ENCODE results near the gene NTM.
"Not testable (repeated sequence)": the region's sequence is repeated elsewhere in the genome, so short reads cannot be mapped to it uniquely, and the experiment has no call there.

Gene NTM

DNA sequence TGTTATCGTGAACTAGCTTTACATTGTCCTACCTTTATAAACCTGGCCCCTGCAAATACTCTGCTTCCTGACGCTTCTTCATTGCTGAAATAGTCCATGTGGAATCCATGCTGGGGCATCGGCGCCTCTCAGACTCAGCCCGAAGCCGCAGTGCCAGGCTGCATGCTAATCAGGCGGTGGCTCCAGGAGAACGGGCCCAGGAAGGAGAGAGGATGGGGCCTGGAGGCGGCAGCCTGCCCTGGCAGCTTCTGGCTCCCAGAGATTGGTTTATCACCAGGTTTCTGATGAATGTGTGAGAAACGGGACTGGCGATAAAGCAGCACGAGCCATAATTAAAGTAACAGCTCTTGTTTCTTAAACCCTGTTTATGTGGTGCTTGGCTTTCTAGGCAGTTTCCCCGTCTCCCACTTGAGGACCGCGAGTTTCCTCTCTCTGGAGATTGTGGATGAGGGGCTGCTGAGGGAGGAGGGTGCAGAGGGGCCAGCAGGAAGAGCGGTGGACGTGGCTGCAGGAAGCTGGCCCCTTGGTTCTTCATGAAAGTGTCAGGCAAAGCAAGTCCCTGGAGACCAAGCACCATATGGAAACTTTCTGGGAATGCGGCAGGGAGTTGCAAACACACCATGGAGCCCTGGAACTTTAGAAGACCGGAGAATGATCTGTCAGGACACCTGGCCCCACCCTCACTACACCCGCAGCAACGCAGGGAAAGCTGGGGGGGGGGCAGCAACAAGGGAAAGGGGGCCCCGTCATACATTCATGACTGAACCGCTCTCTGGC is 93.4 kb downstream of the NTM start:
- DNase-seq (ENCODE audit: low spot score), result no peak

DNA sequence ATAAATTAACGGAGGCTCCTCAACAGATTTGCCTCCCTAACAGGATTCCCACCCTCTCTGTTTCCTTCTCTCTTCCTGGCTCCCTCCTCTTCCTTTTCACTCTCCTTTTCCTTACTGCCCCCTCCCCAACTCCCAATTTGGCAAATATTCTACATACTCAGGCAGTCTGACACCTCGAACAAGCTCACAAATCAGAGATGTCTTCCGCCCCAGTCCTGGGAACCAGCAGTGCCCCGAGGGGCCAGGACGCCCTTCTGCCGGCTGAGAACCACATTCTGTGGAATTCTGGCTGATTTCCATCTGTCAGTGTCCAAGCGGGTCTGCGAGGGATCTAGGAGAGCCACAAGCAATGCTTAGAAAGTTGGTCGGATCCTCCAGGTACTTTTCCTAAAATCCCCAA is 94.0 kb downstream of the NTM start:
- DNase-seq (ENCODE audit: low spot score), result no peak

DNA sequence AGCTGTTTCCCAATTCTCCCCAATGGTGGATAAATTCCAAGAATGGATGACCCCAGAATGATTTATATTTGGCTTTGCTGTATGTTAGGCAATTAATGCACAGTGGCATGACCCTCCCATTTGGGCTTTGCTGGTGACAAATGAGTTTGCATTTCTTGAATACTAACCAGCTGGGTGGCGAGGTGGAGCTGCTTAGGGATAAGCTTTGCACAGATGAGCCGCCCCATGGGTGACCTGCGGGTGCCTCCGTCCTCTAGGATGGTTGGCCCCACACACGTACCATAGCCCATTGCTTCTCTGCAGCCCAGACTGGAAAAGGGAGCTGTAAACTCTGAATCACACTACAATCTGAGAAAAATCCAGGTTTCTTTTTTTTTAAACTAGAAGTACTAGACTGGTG is 94.6 kb downstream of the NTM start:
- DNase-seq (ENCODE audit: low spot score), result no peak

DNA sequence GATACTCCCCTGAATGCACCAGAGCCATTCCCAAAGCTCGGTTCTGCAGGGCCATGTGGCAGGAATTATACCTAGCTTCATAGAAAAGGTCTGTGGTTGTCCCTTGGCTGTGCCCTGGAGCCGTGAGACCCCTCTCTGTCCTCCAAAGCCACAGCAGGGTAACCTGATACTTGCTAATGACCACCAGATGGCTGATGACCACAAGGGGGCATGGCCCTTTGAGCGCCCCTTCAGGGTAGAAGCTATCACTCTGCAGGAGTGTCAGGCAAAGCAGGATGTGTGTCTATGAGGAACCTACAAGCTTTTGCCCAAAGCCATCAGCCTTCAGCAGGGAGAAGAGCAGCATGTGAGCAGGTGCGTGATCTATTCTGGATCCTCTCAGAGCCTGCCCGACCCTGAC is 95.3 kb downstream of the NTM start:
- DNase-seq (ENCODE audit: low spot score), result no peak

DNA sequence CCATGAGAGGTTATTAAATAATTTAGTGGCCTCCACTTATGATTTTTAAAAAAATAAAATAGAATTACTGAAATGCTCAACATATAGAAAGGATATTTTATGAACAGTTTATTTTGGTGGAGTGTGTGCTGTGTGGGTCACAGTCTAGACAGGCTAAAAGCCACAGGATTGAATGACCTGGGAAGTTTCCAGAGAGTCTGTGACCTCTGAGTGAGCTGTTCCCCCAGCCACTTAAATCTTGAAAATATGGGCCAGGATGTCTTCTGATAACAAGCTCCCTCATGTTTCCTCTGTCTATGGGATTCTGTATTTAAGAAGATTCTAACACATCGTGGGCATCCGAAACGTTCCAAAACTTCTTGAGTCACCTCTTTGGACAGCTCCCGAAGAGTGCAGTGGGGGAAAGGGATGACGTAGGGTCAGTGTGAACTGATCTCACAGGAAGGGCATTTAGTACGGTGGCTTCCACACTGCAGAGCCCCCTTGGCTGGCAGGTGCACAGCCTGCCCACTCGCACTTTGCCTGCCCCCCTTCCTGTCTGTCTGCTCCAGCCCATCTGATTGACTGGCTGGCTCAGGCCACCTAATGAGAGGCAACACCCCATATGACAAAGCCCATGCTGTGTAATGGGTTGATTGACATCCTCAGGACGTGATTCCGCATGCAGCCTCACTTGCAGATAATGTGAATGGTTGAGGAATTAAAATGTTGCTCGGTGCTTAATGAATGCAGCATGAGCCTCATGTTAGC is 97.4 kb downstream of the NTM start:
- no peak for DNase-seq (ENCODE audit: low spot score)

DNA sequence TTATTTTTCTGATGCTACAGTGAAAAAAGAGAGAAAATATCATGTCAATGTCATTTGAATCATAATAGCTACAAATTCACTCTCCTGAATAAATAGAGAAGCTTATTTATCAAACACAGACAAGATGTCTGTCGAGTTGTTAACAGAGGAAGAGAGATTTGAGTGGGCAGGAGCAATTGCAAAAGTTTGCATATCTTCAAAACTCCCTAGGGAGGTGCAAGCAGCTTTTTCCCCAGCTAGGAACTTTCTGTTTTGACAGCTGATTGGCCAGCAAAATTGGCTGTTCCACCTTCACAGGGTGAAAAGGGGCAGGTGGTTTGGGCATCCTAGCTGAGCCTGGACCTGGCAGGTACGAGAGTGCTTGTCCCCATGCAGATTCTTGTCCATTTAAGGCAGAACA is 98.2 kb downstream of the NTM start:
- no peak for DNase-seq (ENCODE audit: low spot score)

DNA sequence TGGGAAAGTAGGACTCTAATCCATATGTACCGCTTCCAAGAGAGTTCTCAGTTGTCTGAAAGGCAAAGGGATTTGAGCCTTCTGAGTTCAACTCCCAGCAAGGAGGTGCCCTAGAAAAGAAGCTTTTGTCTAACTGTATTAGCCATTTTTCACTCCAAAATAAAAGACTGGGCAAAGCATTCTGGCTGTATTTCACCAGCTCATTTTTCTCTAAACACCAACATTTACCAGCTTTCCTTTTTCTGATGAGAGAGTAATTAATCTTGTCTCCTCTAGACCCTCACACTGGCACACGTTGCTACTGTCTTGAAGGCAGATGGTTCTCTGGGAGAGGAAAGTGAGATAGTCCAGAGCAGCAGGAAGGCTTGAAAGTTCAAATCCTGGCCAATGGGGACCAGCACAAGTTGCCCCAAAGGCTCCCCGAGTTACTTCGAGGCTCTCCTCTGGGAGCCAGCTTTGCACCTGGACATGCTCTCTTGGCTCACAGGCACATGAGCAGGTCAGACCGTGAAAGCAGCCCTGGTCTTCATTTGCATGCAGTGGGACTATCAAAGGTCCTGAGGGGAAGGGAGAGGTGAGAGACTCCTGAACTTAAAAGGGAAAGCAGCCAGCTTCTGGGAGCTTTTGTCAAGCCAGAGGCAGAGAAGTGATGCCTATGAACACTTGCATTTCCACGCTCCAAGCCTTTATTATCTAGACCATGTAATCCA is 100.0 kb downstream of the NTM start:
- DNase-seq (ENCODE audit: low spot score), result no peak

DNA sequence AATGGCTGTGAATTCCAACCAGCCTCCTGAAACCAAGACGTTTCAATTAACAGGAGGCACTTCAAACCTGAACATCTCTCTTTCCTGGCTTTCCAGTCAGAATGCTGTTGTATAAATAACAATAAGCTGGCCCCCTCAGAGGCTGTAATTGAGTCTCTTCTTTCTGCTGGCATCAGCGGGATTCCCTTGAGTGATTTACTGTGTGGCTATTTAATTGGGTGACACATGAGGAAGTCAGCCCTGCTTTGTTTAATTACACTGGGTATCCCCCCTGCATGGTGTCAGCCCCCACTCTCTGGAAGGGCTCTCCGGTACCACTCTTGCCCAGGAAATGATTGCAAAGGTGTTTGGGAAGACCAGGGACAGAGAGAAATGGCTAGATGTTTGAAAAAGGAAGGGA is 101.6 kb downstream of the NTM start:
- DNase-seq (ENCODE audit: low spot score), result no peak

DNA sequence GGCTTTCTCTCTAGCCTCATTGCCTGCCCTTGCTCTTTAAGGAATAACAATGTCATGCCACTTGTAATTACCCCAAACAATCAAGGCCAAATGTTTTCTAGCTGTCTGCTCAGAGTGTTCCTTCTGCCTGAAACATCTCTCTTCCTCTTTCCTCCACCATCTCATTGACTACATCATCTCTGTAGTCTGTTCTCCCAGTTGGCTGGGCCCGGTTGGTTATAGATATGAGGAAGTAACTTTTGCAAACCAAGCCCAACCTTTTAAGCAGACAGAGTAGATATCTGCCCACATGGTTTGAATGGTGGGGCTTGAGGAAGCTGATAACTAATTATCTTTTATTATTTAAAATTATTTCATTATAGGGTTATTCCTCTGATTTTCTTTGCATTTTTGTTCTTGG is 104.5 kb downstream of the NTM start:
- DNase-seq (ENCODE audit: low spot score), result no peak

DNA sequence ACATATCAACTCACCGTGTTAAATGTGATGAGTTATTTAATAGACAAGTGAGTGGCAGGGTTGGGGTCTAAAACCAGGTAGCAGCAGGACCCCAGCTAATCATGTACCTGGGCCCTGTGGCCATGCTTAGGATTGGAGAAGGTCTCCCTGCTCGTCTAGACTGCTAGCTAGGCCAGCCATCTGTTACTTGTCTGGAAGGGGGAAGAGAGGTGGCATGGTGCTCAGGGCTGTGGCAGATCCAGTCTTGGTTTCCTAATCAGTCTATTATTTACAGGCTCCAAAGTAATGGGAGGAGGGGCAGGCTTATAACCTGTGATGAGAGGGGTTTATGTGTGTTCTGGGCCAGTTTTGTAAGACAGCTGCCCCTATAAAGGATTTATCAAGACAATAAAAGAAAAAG is 105.9 kb downstream of the NTM start:
- no peak for DNase-seq (ENCODE audit: low spot score)

DNA sequence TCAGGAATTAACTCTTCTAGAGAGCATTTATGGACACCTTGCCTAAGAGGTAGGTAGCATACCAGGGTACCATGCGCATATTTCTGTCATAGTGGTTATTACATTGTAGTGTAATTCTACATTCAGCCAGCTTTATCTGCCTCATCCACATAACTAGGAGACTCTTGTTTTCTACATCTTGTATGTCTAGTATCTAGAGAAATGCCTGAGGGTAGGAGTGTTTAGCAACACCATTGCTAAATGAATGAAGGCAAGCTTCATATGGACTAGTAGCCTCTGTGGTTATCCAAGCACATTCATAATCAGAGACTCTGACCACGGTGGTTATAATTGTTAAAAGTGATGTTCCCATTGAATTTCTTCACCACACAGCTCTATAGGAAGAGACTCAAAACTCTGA is 107.9 kb downstream of the NTM start:
- no peak for DNase-seq (ENCODE audit: low spot score)

DNA sequence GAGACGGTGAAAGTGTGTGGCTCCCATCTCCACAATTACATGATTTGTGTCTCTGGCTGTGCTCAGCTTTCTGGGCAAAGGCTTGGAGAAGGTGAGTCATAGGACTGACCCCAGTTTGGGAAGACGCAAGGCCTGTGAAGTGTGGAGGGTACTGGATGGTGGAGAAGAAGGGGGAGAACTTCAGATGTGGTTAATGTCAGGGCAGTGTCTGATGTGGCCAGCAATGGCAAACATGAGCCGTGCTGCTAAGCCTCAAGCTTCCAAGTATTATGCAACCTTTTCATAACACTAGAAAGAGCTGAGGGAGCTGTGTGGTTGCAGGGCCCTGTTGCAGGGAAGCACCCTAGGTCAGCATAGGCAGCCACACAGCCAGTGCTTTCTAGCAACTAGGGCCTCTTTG is 110.9 kb downstream of the NTM start:
- no peak for DNase-seq (ENCODE audit: low spot score)

DNA sequence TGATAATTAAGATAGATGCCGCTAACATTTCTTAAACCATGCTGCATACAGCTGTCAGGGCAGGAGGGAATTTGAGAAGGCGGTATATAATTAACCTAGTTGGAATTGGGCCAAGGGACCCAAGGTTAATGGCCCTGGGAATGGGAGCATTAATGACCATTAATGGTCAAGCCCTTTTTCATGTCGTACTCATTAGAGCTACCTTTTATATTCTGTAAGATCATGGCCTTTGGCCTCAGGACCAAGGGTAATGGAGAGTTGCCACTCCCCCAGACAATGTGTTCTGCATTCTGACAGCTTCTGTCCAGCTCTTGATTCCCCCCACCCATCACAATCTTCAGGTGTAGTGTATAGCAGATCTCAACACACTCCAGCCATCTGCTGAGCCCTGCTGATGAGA is 111.6 kb downstream of the NTM start:
- no peak for DNase-seq (ENCODE audit: low spot score)

DNA sequence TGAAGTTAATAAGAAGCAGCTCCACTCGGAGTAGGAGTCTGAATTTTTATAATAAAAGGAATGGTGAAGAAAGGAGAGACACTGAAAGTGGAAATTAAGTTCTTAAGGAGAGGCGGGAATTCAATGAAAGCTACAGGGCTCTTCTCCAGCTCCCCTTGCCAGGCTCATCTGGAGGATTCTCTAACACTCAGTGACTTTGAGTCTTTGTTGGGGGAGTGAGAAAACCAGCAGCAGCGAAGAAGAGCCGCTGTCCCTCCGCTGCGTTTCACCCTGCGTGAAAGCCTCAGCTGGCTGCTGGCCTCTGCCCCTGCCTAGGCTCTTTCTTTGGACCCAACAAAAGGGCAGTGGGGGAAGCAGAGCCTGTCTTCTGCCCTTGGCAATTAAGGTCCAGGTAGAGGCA is 113.0 kb downstream of the NTM start:
- DNase-seq (ENCODE audit: low spot score), result no peak

DNA sequence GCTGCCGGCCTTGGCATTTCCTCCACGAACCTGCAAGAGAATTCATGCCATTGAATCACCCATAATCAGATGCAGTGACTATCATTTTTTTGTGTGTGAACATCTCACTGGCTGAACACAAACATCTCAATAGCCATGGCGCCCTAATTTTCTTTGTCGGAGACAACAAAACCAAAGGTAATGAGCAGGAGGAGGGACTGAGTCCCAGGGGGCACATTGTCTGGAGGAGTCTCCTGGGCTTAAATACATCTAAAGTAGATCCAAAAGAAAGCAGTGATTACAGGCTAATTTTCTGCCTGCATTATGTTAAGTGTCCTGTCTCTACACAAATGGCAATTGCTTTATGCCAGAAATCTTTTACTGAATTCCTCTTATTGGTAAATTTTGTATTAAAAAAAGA is 113.5 kb downstream of the NTM start:
- no peak for DNase-seq (ENCODE audit: low spot score)

DNA sequence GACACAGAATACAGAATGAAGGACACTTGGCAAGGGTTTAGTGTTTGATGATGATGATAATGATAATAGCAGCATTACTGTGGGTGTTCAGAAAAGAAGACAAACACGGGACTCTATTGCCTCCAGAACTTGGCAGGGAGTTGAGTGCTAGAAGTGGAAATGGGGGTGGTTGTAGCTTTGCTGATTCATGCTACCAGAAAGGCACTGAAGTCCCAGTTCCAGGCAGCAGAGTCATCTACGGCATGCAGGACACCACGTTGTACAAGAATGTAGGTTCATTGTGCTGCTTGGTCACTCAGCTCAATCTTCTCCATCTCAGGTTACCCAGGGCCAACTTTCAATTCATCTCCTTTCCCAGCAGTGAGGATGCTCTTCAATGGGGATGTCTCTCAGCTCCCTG is 115.7 kb downstream of the NTM start:
- no peak for DNase-seq (ENCODE audit: low spot score)

DNA sequence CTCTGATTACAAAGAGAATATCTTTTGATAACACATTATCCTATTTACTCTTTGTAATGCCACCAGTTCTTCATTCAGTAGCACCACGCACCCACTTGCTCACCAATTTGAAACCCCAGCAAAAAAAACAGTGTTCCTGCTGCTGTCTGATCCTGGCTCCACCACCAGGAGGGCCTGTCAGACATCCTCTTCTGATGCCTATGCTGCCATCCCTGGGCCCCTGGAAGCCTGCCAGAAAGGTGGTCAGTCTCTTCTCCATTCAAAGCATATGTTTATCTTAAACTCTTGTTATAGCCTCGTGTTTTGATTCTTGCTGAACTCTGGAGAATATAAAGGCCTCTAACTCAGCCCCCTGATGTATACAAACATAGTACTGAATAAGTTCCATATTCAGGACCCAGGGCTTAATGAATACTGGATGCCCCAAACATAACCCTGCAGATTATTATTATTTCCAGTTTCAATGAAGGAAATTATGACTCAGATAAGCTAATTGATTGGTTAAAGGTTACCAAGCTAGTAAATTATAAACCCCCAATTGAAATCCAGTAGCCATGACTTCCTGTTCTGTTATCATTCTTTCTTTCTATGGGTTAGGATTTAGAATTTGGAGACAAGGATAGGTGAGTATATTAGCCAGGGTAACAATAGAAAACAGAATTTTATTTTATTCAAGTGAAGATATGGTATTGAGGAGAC is 116.7 kb downstream of the NTM start:
- no peak for DNase-seq (ENCODE audit: low spot score)

DNA sequence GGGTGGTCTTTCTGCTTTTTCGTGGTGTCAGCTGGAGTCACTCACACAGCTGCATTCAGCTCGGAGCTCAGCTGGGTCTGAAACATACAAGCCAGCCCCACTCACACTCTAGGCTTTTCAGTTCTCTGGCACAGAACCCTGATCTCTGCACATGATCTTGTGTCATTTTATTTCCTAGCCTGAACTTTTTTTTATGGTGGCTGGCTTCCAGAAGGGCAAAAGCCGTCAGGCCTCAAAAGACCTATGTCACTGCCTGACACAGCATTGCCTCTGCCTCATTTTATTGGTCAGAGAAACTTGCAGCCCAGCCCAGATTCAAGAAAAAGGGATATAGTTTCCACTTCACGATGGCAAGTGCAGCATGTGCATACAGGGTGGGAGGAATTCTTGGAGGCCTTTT is 117.8 kb downstream of the NTM start:
- DNase-seq (ENCODE audit: low spot score), result no peak

DNA sequence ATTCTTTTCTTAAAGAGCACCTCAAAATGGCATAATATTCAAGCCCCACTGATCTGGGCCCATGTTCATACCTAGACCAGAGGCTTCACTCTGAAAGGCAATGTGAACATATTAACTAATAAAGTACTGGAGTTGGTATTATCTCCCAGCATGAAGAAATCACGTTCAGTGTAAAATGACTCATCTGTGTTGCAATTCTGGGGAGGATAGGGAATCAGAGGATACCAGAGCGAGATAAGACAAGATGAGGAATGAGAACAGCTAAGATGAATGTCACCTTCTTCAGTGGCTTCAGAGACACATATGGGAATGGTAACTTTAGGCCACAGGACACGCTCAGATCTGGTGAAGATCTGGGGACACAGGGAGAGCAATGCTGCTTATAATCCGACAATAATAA is 121.1 kb downstream of the NTM start:
- DNase-seq (ENCODE audit: low spot score), result no peak

DNA sequence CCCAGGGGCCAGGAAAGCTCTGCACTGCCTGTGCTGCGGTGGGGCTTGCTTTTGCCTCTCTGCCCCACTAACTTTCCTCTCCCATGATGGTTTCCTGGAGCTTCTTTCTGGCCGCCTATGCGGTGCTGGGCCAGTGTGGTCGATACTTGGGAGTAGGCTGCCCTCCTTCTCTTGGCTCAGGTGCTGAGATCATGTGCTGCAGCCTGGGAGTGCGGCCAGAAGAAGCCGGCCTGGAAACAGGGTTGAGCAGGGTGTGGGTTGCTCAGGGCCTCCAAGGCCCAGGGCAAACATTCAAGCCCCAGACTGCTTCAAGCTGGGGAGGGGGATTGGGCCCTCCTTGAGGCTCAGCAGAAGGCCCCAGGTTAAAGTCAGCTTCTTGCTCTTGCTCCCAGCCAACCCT is 125.0 kb downstream of the NTM start:
- DNase-seq (ENCODE audit: low spot score), result no peak

DNA sequence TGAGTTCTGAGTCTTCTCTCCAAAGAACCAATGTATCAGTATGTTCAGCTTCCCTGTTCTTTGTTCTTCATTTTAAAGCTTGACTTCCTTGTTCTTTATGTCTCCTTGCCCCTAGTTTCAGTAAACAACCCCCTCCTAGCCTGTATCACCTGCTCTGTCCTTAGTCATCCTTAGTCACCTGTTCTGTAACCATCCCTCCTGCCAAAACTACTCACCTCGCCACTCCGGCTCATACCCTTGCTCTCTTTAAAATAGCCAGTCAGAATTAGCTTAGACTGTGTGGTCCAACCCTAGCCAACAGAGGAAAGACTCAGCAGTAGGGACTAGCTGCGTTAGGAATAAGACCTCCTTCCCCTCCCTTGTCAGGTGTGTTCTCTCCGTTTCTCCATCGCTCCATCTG is 127.3 kb downstream of the NTM start:
- not testable (repeated sequence) for DNase-seq (ENCODE audit: low spot score)

DNA sequence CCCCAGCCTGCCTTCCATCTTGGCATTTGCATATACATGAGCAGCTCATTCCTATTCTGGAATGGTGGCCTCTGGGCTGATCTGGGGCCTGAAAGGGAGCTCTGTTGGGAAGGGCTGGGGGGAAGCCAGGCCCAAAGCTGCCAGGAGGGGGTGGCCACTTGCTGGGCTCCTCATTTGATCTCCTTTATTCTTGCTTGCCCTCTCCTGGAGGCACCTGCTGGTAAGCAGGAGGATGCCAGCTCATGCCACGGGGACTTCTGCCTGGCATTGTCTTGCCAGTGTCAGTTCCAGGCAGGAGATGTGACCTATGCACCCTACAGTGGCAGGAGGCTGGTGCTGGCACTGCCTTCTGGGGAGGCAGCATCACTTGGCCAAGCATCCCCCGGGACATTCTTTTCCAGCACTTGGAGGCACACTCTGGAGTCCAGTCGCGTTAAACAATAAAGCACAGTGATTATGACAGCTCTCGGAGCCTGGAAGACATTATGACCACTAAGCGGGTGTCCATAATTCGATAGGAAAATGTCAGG is 128.3 kb downstream of the NTM start:
- no peak for DNase-seq (ENCODE audit: low spot score)
